AG04449 (cell line): ENCODE results near the gene CRY2.

Source experiments
- CTCF ChIA-PET: fragments of 350-600 bp; formaldehyde crosslinking; extraction: SDS; loops from one replicate; lab custom pipeline; 2021; ENCODE audit warnings: antibody characterized with exemption; lab: Yijun Ruan, JAX
- POLR2A ChIA-PET: fragments of 400-600, 350-600 bp; formaldehyde crosslinking; extraction: SDS; loops from one replicate; lab custom pipeline; 2020; ENCODE audit warnings: antibody characterized with exemption, inconsistent platforms; lab: Yijun Ruan, JAX
- DNase-seq: peaks from one replicate; pipeline ENCODE4 v3.0.0-alpha.2; 2010; ENCODE audit warnings: low read depth, low spot score
- H3K4me3 ChIP-seq: 2 replicates; pipeline ENCODE4 v1.5.1; 2011; ENCODE audit warnings: low read depth, mild to moderate bottlenecking, control low read depth, low read length
- CTCF ChIP-seq: IDR thresholded peaks from one replicate; pipeline ENCODE4 v1.5.1; 2011; ENCODE audit warnings: mild to moderate bottlenecking, moderate library complexity, low read length, control low read depth, inconsistent platforms; ENCODE audit not compliant: insufficient read depth; ENCODE audit errors: missing control alignments

The CRY2 gene

GRCh38 chr11:45860348-45860747 lies 13.1 kb downstream of the CRY2 start:
- POLR2A ChIA-PET: interaction anchor here (0.6 to 1.8 kb wide), 8 partner anchors 11 to 500 kb away, joined by 3 to 10 read pairs (median 4); partner anchors contain the start of gene CRY2
- TF ChIP-seq CTCF: no peak
- H3K4me3 ChIP-seq: no peak overlapping the region
- no peak for DNase-seq
- CTCF ChIA-PET: interaction anchor here (1.3 to 10.1 kb wide), 5 partner anchors 9 to 105 kb away, joined by 3 to 133 read pairs (median 16); partner anchors contain the start of gene CRY2

- CTCF ChIA-PET: interaction anchor here (1.3 to 10.1 kb wide), 4 partner anchors 8 to 104 kb away, joined by 3 to 133 read pairs (median 32); partner anchors contain the start of gene CRY2
- POLR2A ChIA-PET: interaction anchor here (0.7 to 1.8 kb wide), 3 partner anchors 11 to 501 kb away, joined by 3 to 10 read pairs (median 4); partner anchors contain the start of gene CRY2
- no peak for DNase-seq
- TF ChIP-seq CTCF: no peak
- H3K4me3 ChIP-seq: no peak overlapping the region
These were observed 13.7 kb downstream of the CRY2 start for GRCh38 chr11:45860764-45861510.

GRCh38 chr11:45864041-45864440 lies 16.8 kb downstream of the CRY2 start:
- no peak overlapping the region for H3K4me3 ChIP-seq
- ChIA-PET CTCF (interaction anchor here (1.6 to 10.1 kb wide), 3 partner anchors 9 to 21 kb away, joined by 7 to 133 read pairs (median 12); no protein-coding TSS in a partner anchor), POLR2A (no interaction called here)
- no peak for DNase-seq
- TF ChIP-seq CTCF: no peak

GRCh38 chr11:45869551-45869950 lies 22.3 kb downstream of the CRY2 start:
- ChIA-PET CTCF (interaction anchor here (0.8 to 1.2 kb wide), 3 partner anchors 9 to 27 kb away, joined by 3 read pairs; no protein-coding TSS in a partner anchor), POLR2A (no interaction called here)
- TF ChIP-seq CTCF: no peak
- H3K4me3 ChIP-seq: no peak overlapping the region
- no peak for DNase-seq

GRCh38 chr11:45870706-45871105 lies 23.4 kb downstream of the CRY2 start:
- POLR2A ChIA-PET: no interaction called here
- no peak for DNase-seq
- H3K4me3 ChIP-seq: no peak overlapping the region
- CTCF ChIA-PET: interaction anchor here (1.8 to 6.4 kb wide), 5 partner anchors 12 to 136 kb away, joined by 5 to 133 read pairs (median 24); partner anchors contain the start of gene CRY2
- no peak for TF ChIP-seq CTCF

- DNase-seq: no peak
- ChIA-PET CTCF (interaction anchor here (1.0 to 6.4 kb wide), 13 partner anchors 12 to 135 kb away, joined by 3 to 133 read pairs (median 9); partner anchors contain the start of genes CRY2 and PEX16), POLR2A (interaction anchor here (0.9 kb wide), 1 partner anchor 11 kb away, joined by 3 read pairs; no protein-coding TSS in a partner anchor)
- TF ChIP-seq CTCF: no peak
- H3K4me3 ChIP-seq: no peak overlapping the region
These were observed 24.4 kb downstream of the CRY2 start for GRCh38 chr11:45871638-45872037.
